ENCODE data around the gene NFATC2IP. TPM values are rescaled to one million over a fixed set of nuclear protein-coding genes. Genes with fewer than 3 reads are reported as not detected.

Gene NFATC2IP
- total RNA-seq, 1 donor from 2014 or later: 19.2 TPM

DNA sequence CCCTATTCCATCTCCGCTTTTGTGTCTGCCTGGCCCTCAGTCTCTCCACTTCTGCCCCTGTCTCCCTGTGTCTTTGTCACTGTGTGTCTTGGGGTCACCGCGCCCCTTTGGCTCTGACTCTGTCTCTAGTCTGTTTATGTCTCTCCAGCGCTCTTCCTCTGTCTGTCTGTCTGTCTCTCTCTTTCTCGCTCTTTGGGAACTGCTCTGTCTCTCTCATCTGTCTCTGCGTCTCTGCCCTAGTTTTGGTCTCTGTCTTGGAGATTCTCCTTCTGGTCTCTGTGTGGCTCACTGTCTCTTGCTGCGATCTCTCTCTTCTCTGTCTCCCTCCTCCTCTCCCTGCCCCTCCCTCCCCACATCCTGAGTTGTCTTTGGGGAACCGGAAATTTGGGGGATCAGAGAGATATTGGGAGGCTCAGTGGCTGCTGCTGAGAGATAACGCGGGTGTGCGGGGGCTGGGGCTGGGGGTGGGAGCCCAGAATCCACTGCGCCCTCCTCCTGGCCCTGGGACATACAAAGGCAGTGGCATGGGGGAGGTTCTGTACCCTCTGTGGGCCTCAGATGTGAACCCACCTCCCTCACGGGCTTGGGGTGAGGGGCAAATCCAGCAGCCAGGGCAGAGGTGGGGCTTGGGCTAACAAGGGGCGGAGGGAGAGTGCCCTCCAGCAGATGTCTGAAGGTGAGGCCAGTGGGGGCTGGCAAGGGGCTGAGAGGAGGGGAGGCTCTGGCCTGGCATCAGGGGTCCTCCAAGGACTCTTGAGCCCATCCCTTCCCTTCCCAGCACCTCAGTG, 58.5 kb downstream of the NFATC2IP start:
- no peaks in the 10 kb centered on the region for H3K27me3 ChIP-seq (ENCODE audit: control insufficient read depth, insufficient read depth, low read length)
- no peak for FAIRE-seq
- TF ChIP-seq, protein P1, sequence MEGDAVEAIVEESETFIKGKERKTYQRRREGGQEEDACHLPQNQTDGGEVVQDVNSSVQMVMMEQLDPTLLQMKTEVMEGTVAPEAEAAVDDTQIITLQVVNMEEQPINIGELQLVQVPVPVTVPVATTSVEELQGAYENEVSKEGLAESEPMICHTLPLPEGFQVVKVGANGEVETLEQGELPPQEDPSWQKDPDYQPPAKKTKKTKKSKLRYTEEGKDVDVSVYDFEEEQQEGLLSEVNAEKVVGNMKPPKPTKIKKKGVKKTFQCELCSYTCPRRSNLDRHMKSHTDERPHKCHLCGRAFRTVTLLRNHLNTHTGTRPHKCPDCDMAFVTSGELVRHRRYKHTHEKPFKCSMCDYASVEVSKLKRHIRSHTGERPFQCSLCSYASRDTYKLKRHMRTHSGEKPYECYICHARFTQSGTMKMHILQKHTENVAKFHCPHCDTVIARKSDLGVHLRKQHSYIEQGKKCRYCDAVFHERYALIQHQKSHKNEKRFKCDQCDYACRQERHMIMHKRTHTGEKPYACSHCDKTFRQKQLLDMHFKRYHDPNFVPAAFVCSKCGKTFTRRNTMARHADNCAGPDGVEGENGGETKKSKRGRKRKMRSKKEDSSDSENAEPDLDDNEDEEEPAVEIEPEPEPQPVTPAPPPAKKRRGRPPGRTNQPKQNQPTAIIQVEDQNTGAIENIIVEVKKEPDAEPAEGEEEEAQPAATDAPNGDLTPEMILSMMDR (IDR thresholded peaks at IDR 0.05; ENCODE audit: insufficient read depth, low read length, severe bottlenecking): no peak
- no peak for DNase-seq (ENCODE audit: low read depth)
- no peaks in the 10 kb centered on the region for H3K36me3 ChIP-seq (ENCODE audit: control insufficient read depth, insufficient read depth, low read length)
- H3K4me3 ChIP-seq (ENCODE audit: low read depth, low read length): no peak overlapping the region

DNA sequence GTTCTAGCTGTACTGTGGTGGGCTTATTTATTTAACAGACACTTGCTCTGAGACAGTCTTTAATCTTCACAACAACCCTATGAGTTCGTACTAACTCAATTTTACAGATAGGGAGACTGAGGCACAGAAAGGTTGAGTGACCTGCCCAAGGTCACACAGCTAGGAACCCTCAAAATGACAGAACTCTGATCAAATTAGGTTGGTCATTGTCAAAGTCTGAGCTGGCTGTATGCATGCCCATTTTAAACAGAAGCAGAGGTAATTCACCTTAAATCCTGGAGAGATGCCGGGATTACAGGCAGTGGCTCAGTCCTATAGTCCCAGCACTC, 59.1 kb downstream of the NFATC2IP start:
- FAIRE-seq (no peak), DNase-seq (ENCODE audit: low read depth) (no peak)
- Histone ChIP-seq H3K4me3 (ENCODE audit: low read depth, low read length) (no peak overlapping the region), H3K27me3 (ENCODE audit: control insufficient read depth, insufficient read depth, low read length) (no peaks in the 10 kb centered on the region), H3K36me3 (ENCODE audit: control insufficient read depth, insufficient read depth, low read length) (no peaks in the 10 kb centered on the region)
- TF ChIP-seq, protein P1 (IDR thresholded peaks at IDR 0.05; ENCODE audit: insufficient read depth, low read length, severe bottlenecking): no peak

DNA sequence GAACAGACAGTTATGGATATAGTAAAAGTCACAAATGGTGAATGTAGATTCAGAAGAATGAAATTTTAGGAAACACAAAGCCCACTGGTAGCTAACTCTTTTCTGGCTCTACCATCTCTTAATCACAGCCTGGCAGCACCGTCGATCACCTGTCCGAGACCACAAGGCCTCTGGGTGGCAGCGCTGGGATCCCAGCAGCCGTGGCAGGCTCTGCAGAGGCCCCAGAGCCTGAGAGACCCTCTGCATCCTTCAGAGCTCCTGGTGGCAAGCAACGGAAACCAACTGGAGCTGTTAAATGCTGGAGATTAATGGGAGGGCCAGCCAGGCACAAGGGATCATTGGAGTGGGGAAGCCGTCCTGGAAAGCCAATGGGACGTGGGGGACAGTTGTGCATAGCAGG, 60.4 kb downstream of the NFATC2IP start:
- DNase-seq (ENCODE audit: low read depth) (no peak), FAIRE-seq (no peak)
- H3K27me3 ChIP-seq (ENCODE audit: control insufficient read depth, insufficient read depth, low read length): no peaks in the 10 kb centered on the region
- TF ChIP-seq, protein P1 (IDR thresholded peaks at IDR 0.05; ENCODE audit: insufficient read depth, low read length, severe bottlenecking): no peak
- no peaks in the 10 kb centered on the region for H3K36me3 ChIP-seq (ENCODE audit: control insufficient read depth, insufficient read depth, low read length)
- H3K4me3 ChIP-seq (ENCODE audit: low read depth, low read length): no peak overlapping the region

DNA sequence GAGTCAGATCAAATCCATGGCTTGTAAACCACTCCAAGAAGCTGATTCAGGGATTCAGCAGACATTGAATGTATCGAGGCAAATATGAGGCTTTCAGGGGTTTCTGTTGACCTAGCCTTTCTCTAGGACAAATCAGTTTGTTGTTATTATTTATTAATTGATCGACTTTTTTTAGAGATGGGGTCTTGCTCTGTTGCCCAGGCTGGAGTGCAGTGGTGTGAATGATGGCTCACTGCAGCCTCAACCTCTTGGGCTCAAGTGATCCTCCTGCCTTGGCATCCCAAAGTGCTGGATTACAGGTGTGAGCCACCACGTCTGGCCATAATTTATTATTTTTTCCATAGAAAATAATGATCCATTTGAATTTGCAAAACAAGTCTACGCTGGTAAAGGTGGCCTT, 61.1 kb downstream of the NFATC2IP start:
- Histone ChIP-seq H3K36me3 (ENCODE audit: control insufficient read depth, insufficient read depth, low read length) (no peaks in the 10 kb centered on the region), H3K4me3 (ENCODE audit: low read depth, low read length) (no peak overlapping the region), H3K27me3 (ENCODE audit: control insufficient read depth, insufficient read depth, low read length) (no peaks in the 10 kb centered on the region)
- FAIRE-seq (no peak), DNase-seq (ENCODE audit: low read depth) (no peak)
- TF ChIP-seq, protein P1 (IDR thresholded peaks at IDR 0.05; ENCODE audit: insufficient read depth, low read length, severe bottlenecking): no peak

DNA sequence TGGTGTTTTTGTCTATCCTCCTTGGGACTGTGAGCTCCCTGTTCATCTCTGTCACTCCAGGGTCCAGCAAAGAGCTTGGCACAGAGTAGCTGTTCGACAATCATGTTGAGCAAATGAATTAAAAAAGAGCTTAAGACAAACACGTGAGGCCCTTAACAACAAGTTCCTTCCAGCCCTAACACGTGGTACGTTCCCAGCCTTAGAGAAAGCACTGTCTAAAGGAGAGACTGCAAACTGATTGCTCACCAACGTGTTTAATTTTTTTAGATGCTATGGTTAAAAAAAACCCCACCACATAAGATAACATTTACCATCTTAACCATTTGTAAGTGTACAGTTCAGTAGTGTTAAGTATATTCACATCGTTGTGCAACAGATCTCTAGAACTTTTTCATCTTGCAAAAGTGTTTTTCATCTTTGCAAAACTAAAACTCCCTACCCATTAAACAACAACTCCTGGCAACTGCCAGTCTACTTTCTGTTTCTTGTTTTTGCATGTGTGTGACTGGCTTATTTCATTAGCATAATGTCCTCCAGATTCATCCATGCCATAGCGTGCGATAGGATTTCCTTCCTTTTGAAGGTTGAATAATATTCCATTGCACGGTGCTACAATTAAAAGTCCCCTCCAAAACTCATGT, 62.3 kb downstream of the NFATC2IP start:
- Histone ChIP-seq H3K4me3 (ENCODE audit: low read depth, low read length) (no peak overlapping the region), H3K27me3 (ENCODE audit: control insufficient read depth, insufficient read depth, low read length) (no peaks in the 10 kb centered on the region), H3K36me3 (ENCODE audit: control insufficient read depth, insufficient read depth, low read length) (no peaks in the 10 kb centered on the region)
- FAIRE-seq: no peak
- peak; percentile 12 for DNase-seq (ENCODE audit: low read depth)
- TF ChIP-seq, protein P1 (IDR thresholded peaks at IDR 0.05; ENCODE audit: insufficient read depth, low read length, severe bottlenecking): no peak
